IPS-18c (cell line): Measurements from ENCODE around the gene YPEL1.
"Not testable (repeated sequence)": the region's sequence is repeated elsewhere in the genome, so short reads cannot be mapped to it uniquely, and the experiment has no call there.

Source experiments
- H3K4me3 ChIP-seq: 2 replicates; pipeline ENCODE4 v1.7.0; 2013; ENCODE audit warnings: low read depth, mild to moderate bottlenecking, low read length, moderate library complexity; ENCODE audit not compliant: insufficient read depth
- H3K9me3 ChIP-seq: one replicate; pipeline ENCODE4 v1.6.1; 2013; ENCODE audit warnings: mild to moderate bottlenecking, low read length, moderate library complexity; ENCODE audit not compliant: control insufficient read depth, insufficient read depth

The YPEL1 gene

GRCh38 chr22:21681566-21682370 is 53.8 kb downstream of the YPEL1 start:
- Histone ChIP-seq H3K4me3 (no peak overlapping the region), H3K9me3 (no peaks in the 10 kb centered on the region)

GRCh38 chr22:21680830-21681565 is 54.6 kb downstream of the YPEL1 start:
- Histone ChIP-seq H3K4me3 (no peak overlapping the region), H3K9me3 (no peaks in the 10 kb centered on the region)

- no peaks in the 10 kb centered on the region for H3K9me3 ChIP-seq
- H3K4me3 ChIP-seq, result no peak overlapping the region
Observed at GRCh38 chr22:21679383-21679782, 56.2 kb downstream of the YPEL1 start.

- H3K4me3 ChIP-seq, H3K9me3 ChIP-seq: not testable (repeated sequence)
Observed at GRCh38 chr22:21678842-21679241, 56.8 kb downstream of the YPEL1 start.

GRCh38 chr22:21677606-21678443 is 57.8 kb downstream of the YPEL1 start:
- Histone ChIP-seq H3K4me3 (no peak overlapping the region), H3K9me3 (no peaks in the 10 kb centered on the region)

GRCh38 chr22:21674638-21675245 is 60.9 kb downstream of the YPEL1 start:
- H3K4me3 ChIP-seq, result no peak overlapping the region
- H3K9me3 ChIP-seq, result no peaks in the 10 kb centered on the region

GRCh38 chr22:21673534-21674321 is 61.9 kb downstream of the YPEL1 start:
- H3K9me3 ChIP-seq, result no peaks in the 10 kb centered on the region

GRCh38 chr22:21672107-21672629 is 63.4 kb downstream of the YPEL1 start:
- Histone ChIP-seq H3K9me3 (no peaks in the 10 kb centered on the region), H3K4me3 (no peak overlapping the region)

More at GRCh38 chr22:21673534-21674321, 61.9 kb downstream of the YPEL1 start:
- no peak overlapping the region for H3K4me3 ChIP-seq

GRCh38 chr22:21669026-21669425 is 66.6 kb downstream of the YPEL1 start:
- H3K9me3 ChIP-seq, result no peaks in the 10 kb centered on the region
- H3K4me3 ChIP-seq, result no peak overlapping the region

GRCh38 chr22:21666786-21667185 is 68.8 kb downstream of the YPEL1 start:
- Histone ChIP-seq H3K4me3 (peak overlapping the region; percentile 98; the same call in 1 of the 2 replicates), H3K9me3 (no peaks in the 10 kb centered on the region)

- Histone ChIP-seq H3K9me3 (no peaks in the 10 kb centered on the region), H3K4me3 (peak overlapping the region; percentile 98; the same call in 1 of the 2 replicates)
Observed at GRCh38 chr22:21665047-21665851, 70.3 kb downstream of the YPEL1 start.

GRCh38 chr22:21663738-21664137 is 71.9 kb downstream of the YPEL1 start:
- H3K9me3 ChIP-seq, result no peaks in the 10 kb centered on the region
- no peak overlapping the region for H3K4me3 ChIP-seq

- no peak overlapping the region for H3K4me3 ChIP-seq
Observed at GRCh38 chr22:21661991-21662390, 73.6 kb downstream of the YPEL1 start.

GRCh38 chr22:21660904-21661303 is 74.7 kb downstream of the YPEL1 start:
- H3K4me3 ChIP-seq, result no peak overlapping the region
- no peaks in the 10 kb centered on the region for H3K9me3 ChIP-seq

More at GRCh38 chr22:21661991-21662390, 73.6 kb downstream of the YPEL1 start:
- no peaks in the 10 kb centered on the region for H3K9me3 ChIP-seq

- Histone ChIP-seq H3K4me3 (no peak overlapping the region), H3K9me3 (no peaks in the 10 kb centered on the region)
Observed at GRCh38 chr22:21659864-21660525, 75.6 kb downstream of the YPEL1 start.
